Stimulated activated CD4-positive, alpha-beta T cell treated with anti-CD3 and anti-CD28 coated beads, TNF-alpha, amount 100 ng/mL, for 4 hours (primary cell): Measurements from ENCODE around the gene STARD3NL.
A peak's percentile ranks its signal among the peaks of the same experiment; 100 is the strongest.
"Not testable (repeated sequence)": the region's sequence is repeated elsewhere in the genome, so short reads cannot be mapped to it uniquely, and the experiment has no call there.

Experiments
- DNase-seq, 3 experiments: peaks; one replicate each; pipeline ENCODE4 v3.0.0-alpha.2; 2020; ENCODE audit warnings: low read depth in 3 of 3

STARD3NL gene

GRCh38 chr7:38178004-38178694 lies at the start of gene STARD3NL:
TSS of gene STARD3NL (plus strand) at chr7:38178245. CDS start at chr7:38207505, 29,260 bp downstream.
- peak; percentile 62 to 85 (median 72) for DNase-seq

GRCh38 chr7:38129162-38129561 lies 48.9 kb upstream of the STARD3NL start:
- no peak for DNase-seq

GRCh38 chr7:38129579-38129978 lies 48.5 kb upstream of the STARD3NL start:
- no peak for DNase-seq

GRCh38 chr7:38138171-38138570 lies 39.9 kb upstream of the STARD3NL start:
- no peak for DNase-seq

GRCh38 chr7:38141187-38141586 lies 36.9 kb upstream of the STARD3NL start:
- no peak for DNase-seq

GRCh38 chr7:38142736-38143135 lies 35.3 kb upstream of the STARD3NL start:
- no peak for DNase-seq

GRCh38 chr7:38147005-38147404 lies 31.0 kb upstream of the STARD3NL start:
- DNase-seq: no peak

GRCh38 chr7:38151556-38151955 lies 26.5 kb upstream of the STARD3NL start:
- DNase-seq: no peak

GRCh38 chr7:38153515-38153914 lies 24.5 kb upstream of the STARD3NL start:
- no peak for DNase-seq

- no peak for DNase-seq
These were observed 23.8 kb upstream of the STARD3NL start for GRCh38 chr7:38154278-38154677.

- no peak for DNase-seq
These were observed 18.0 kb upstream of the STARD3NL start for GRCh38 chr7:38160003-38160571.

- no peak for DNase-seq
These were observed 16.0 kb upstream of the STARD3NL start for GRCh38 chr7:38162036-38162435.

- no peak for DNase-seq
These were observed 14.4 kb upstream of the STARD3NL start for GRCh38 chr7:38163671-38164070.

GRCh38 chr7:38168890-38169570 lies 9.0 kb upstream of the STARD3NL start:
- DNase-seq: no peak

GRCh38 chr7:38169847-38170246 lies 8.2 kb upstream of the STARD3NL start:
- DNase-seq: no peak

- DNase-seq: no peak
These were observed 6.2 kb upstream of the STARD3NL start for GRCh38 chr7:38171623-38172391.

GRCh38 chr7:38175547-38175946 lies 2.5 kb upstream of the STARD3NL start:
- not testable (repeated sequence) for DNase-seq

GRCh38 chr7:38177621-38178003 lies 433 bp upstream of the STARD3NL start:
- DNase-seq: no peak

- peak in 1 of 3 experiments; percentile 9 for DNase-seq
These were observed 775 bp downstream of the STARD3NL start for GRCh38 chr7:38178695-38179344.

- DNase-seq: no peak
These were observed 1.8 kb downstream of the STARD3NL start for GRCh38 chr7:38179776-38180226.

- no peak for DNase-seq
These were observed 3.1 kb downstream of the STARD3NL start for GRCh38 chr7:38181111-38181510.

- no peak for DNase-seq
These were observed 4.4 kb downstream of the STARD3NL start for GRCh38 chr7:38182450-38182849.
